Naive B cell (primary cell): ENCODE data around the gene MARCHF10. TPM values are rescaled to one million over a fixed set of nuclear protein-coding genes. Genes with fewer than 3 reads are reported as not detected.

ENCODE experiments used
- ATAC-seq, 2 donors: fragments of 150-1000 bp; cut with Tn5 transposase; 2 replicates each; pipeline ENCODE4 v1.10.0; 2021; ENCODE audit warnings: low read depth in 2 of 2, mild to moderate bottlenecking in 2 of 2, moderate library complexity in 2 of 2
- DNase-seq: peaks from one replicate; pipeline ENCODE4 v3.0.0; 2022
- H3K27ac Mint-ChIP-seq, 6 donors: one replicate each; pipeline ENCODE4 v1.8.0; 2020 to 2022; ENCODE audit warnings: mild to moderate bottlenecking in 6 of 6, mixed read lengths in 6 of 6, moderate library complexity in 5 of 6, inconsistent platforms in 2 of 6
- H3K27me3 Mint-ChIP-seq, 3 donors: one replicate each; pipeline ENCODE4 v1.8.0; 2021 to 2022; ENCODE audit warnings: mixed read lengths in 3 of 3, mild to moderate bottlenecking in 1 of 3
- H3K36me3 Mint-ChIP-seq, 2 donors: one replicate each; pipeline ENCODE4 v1.8.0; 2020 to 2022; ENCODE audit warnings: mixed read lengths in 2 of 2, inconsistent platforms in 1 of 2, mild to moderate bottlenecking in 1 of 2
- H3K4me1 Mint-ChIP-seq, 3 donors: one replicate each; pipeline ENCODE4 v1.8.0; 2020 to 2022; ENCODE audit warnings: mixed read lengths in 3 of 3, inconsistent platforms in 1 of 3, mild to moderate bottlenecking in 1 of 3, moderate library complexity in 1 of 3
- H3K4me3 Mint-ChIP-seq, 8 donors: one replicate each; pipeline ENCODE4 v1.8.0; 2020 to 2022; ENCODE audit warnings: mild to moderate bottlenecking in 8 of 8, mixed read lengths in 8 of 8, moderate library complexity in 8 of 8, inconsistent platforms in 2 of 8
- H3K9me3 Mint-ChIP-seq, 7 donors: one replicate each; pipeline ENCODE4 v1.8.0; 2020 to 2022; ENCODE audit warnings: mixed read lengths in 7 of 7, mild to moderate bottlenecking in 5 of 7, inconsistent platforms in 2 of 7, moderate library complexity in 1 of 7
- polyA plus RNA-seq, 6 donors: library from polyadenylated mRNA; unstranded; fragments of 300-500 nt; fragmentation: Illumina TruSeq; gene quantifications; one replicate each; pipeline ENCODE4 v1.2.3, GENCODE V29; 2021; ENCODE audit warnings: low read depth in 6 of 6

Gene MARCHF10
- polyA plus RNA-seq, 6 donors from 2014 or later: 0.21 to 0.27 TPM; not detected in 4

DNA sequence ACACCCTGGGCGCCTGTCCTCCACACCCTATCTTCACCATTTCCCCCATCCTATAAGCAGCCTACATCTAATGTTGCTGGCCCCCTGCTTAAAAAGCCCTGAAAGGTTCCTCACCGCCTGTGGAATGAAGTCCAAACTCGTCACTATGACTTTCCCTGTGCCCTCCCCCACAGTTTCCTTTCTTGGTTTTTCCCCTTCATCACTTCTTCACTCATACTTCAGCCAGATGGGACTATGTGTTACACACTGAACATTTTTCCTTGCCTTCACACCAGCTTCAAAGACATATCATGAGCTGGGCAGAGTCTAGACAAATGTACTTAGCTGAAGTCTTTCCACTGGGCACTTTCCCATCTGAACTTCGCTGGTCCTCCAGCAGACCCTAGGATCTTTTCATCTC lies 1.5 kb upstream of the MARCHF10 start:
- DNase-seq: no peak
- H3K4me1 Mint-ChIP-seq: peaks cover 4 to 10% (median 8%) of the 10 kb centered on the region in 3 donors
- peak overlapping the region in 3 of 8 donors; percentile 4 to 34 (median 30) for H3K4me3 Mint-ChIP-seq
- H3K27me3 Mint-ChIP-seq: peaks cover 4 to 23% (median 16%) of the 10 kb centered on the region in 3 donors
- peak overlapping the region in 2 of 6 donors; percentile 59 to 88 for H3K27ac Mint-ChIP-seq
- peaks cover 0 to 8% of the 10 kb centered on the region in 2 donors for H3K36me3 Mint-ChIP-seq
- H3K9me3 Mint-ChIP-seq: peaks cover 4 to 11% (median 8%) of the 10 kb centered on the region in 7 donors
- ATAC-seq: no peak

DNA sequence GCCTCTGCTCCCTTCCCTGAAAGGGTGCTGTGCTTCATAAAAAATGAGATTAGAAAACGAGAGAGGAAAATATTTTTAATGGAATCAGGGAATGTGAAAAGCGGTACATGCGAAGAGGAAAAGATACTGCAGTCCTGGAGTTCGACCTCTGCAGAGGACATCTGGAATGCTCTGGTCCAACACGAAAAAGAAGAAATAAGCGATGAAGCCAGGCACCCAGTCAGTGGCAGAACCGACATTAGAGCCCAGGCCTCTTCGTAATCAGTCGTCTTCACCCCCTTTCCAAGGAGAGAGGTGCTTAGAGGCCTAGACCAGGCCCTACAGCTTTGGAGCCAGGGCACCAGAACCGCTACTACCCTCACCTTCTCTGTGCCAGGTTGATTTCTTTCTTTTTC lies 459 bp upstream of the MARCHF10 start:
- ATAC-seq: no peak
- H3K27me3 Mint-ChIP-seq: peaks cover 4 to 28% (median 27%) of the 10 kb centered on the region in 3 donors
- H3K4me1 Mint-ChIP-seq: peaks cover 4 to 10% (median 8%) of the 10 kb centered on the region in 3 donors
- H3K36me3 Mint-ChIP-seq: no peaks in the 10 kb centered on the region
- peak overlapping the region in 5 of 8 donors; percentile 16 to 74 (median 41) for H3K4me3 Mint-ChIP-seq
- H3K27ac Mint-ChIP-seq: peak overlapping the region in 2 of 6 donors; percentile 14 to 40
- no peak for DNase-seq
- H3K9me3 Mint-ChIP-seq: peaks cover 0 to 4% (median 0%) of the 10 kb centered on the region in 7 donors

DNA sequence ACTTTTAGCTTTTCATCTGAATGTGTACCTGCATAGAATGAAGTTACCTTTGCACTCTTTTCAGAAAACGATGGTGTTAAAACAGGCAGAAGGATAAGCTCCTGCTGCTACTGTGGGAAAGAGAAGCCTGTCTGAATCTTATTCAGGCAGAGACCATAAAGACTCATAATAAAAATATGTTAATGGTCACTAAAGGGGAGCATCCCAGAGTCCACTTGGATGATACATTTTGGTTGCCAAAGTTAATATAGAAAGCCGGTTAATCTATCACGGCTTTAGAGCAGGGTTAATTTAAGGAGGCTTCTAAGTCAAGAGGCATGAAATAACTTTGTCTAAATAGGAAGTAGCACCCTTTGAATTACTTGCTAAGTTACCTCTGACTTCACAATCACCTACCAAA lies 2.9 kb downstream of the MARCHF10 start:
- no peak for DNase-seq
- no peak overlapping the region for H3K4me3 Mint-ChIP-seq
- H3K9me3 Mint-ChIP-seq: no peaks in the 10 kb centered on the region
- H3K4me1 Mint-ChIP-seq: peaks cover 8 to 14% (median 14%) of the 10 kb centered on the region in 3 donors
- H3K27me3 Mint-ChIP-seq: peaks cover 8 to 39% (median 32%) of the 10 kb centered on the region in 3 donors
- H3K27ac Mint-ChIP-seq: no peak overlapping the region
- no peak for ATAC-seq
- H3K36me3 Mint-ChIP-seq: no peaks in the 10 kb centered on the region

DNA sequence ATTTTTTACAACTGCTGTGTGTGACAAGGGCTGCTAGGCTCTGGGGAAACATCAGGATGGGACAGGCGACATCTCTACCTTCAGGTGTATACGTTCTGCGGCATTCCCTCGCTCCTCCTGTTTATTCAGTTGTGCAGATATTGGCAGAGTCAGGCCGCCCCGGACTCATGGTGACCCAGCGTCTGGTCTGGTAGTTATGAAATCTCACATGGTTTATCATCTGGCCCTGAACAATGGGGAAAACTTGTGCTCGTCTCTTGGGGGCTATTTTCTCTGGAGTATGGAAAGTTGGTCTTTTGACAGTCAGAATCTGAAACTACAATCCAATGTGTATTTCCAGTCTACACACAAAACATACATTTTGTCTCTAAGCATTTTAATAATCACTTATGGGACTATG lies 3.3 kb downstream of the MARCHF10 start:
- Mint-ChIP-seq H3K9me3 (no peaks in the 10 kb centered on the region), H3K36me3 (no peaks in the 10 kb centered on the region), H3K27me3 (peaks cover 10 to 39% (median 32%) of the 10 kb centered on the region in 3 donors), H3K27ac (peak overlapping the region in 1 of 6 donors; percentile 34), H3K4me3 (no peak overlapping the region), H3K4me1 (peaks cover 8 to 14% (median 14%) of the 10 kb centered on the region in 3 donors)
- ATAC-seq: no peak
- DNase-seq: no peak

DNA sequence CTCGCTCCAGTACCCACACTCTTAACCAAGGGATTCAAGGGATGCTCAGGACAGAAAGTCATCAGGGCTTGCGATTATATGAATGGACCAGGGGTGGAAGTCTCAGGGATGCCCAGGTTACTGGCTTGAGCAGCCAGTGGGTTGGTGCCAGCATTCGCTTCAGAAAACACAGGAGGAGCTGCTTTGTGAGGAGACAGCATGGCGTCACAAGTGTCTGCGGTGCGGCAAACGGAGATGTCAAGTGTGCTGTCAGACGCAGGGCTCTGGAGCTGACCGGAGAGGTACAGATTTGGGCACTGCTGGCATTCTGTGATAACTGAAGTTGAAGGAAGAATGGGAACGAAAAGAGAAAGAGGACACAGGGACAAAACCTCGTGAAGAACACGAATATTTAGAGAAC lies 4.1 kb downstream of the MARCHF10 start:
- ATAC-seq: no peak
- Mint-ChIP-seq H3K36me3 (no peaks in the 10 kb centered on the region), H3K27me3 (peaks cover 16 to 42% (median 37%) of the 10 kb centered on the region in 3 donors), H3K4me3 (peak overlapping the region in 1 of 8 donors; percentile 64), H3K9me3 (no peaks in the 10 kb centered on the region), H3K27ac (no peak overlapping the region), H3K4me1 (peaks cover 7 to 14% (median 8%) of the 10 kb centered on the region in 3 donors)
- no peak for DNase-seq

DNA sequence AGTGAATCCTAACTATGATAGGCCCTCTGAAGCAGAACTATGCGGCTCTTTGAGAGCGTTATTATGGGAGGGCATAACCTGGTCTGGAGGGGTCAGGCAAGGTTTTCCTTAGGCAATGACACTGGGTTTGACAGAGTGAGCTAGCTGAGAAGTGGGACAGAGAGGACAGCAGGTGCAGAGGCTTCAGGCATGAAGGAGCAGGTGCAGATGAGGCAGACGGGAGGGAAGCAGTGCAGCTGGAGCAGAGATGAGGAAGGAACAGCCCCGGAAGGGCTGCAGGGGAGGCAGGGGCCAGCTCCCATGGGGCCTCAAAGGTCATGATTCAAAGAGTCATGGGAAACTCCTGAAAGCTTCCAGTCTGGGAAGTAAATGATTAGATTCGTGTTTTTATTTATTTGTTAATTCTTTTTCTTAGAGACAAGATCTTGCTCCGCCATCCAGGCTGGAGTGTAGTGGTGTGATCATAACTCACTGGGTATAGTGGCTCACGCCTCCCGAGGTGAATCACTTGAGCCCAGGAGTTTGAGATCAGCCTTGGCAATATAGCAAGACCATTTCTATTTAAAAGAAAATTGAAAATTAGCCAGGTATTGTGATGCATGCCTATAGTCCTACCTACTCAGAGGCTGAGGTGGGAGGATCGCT lies 5.4 kb downstream of the MARCHF10 start:
- no peaks in the 10 kb centered on the region for H3K9me3 Mint-ChIP-seq
- no peaks in the 10 kb centered on the region for H3K36me3 Mint-ChIP-seq
- DNase-seq: no peak
- peak overlapping the region in 1 of 6 donors; percentile 5 for H3K27ac Mint-ChIP-seq
- peaks cover 5 to 12% (median 5%) of the 10 kb centered on the region in 3 donors for H3K4me1 Mint-ChIP-seq
- peaks cover 18 to 55% (median 39%) of the 10 kb centered on the region in 3 donors for H3K27me3 Mint-ChIP-seq
- H3K4me3 Mint-ChIP-seq: no peak overlapping the region
- ATAC-seq: no peak

DNA sequence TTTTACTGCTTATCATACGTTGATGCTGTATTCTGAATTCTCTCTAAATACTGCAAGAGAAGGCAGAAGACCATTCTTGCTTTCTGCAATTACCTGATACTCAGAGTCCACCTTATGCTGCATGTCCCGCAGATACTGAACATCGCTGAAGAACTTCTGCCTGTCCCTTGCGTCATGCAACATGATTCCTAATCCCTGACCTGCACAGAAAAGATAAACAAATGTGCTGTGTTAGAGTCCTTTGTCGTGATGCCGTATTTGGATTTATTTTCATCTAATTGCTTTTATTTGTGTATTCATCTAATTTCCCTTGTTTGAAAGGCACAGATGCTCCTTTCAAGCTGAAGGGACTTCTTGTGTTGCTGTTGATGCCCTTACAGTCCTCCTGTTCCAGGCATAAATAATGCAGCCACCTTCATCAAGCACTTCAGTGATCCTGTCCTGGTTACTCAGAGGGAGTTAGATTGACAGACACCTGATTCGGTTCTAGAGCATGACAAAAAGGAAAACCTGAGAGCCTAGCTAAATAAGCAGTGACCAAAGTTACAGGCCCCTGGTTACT lies 6.5 kb downstream of the MARCHF10 start:
- Mint-ChIP-seq H3K4me3 (no peak overlapping the region), H3K36me3 (no peaks in the 10 kb centered on the region), H3K27ac (no peak overlapping the region), H3K4me1 (peaks cover 3 to 6% (median 5%) of the 10 kb centered on the region in 3 donors), H3K9me3 (no peaks in the 10 kb centered on the region), H3K27me3 (peaks cover 21 to 50% (median 31%) of the 10 kb centered on the region in 3 donors)
- DNase-seq (no peak), ATAC-seq (no peak)

DNA sequence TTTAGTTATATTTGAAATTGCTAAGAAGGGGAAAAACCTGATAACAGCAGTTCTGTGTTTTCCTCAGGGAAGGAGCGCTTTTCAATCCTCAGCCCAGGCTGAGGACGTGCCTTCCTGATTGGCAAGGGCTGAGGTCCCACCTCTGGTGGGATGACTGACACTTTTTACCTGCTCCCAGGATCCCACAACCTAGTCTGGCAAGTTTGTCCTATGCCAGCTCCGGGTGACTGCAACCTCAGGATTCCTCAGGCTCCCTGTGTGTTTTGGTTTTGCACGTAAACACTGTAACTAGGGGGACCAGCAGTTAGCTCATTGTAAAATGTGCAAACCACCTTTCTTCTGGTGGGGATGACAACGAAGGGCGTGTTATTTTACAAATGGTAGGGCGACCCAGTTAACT lies 7.5 kb downstream of the MARCHF10 start:
- DNase-seq (no peak), ATAC-seq (no peak)
- Mint-ChIP-seq H3K27ac (no peak overlapping the region), H3K4me3 (no peak overlapping the region), H3K36me3 (no peaks in the 10 kb centered on the region), H3K27me3 (peaks cover 21 to 43% (median 27%) of the 10 kb centered on the region in 3 donors), H3K9me3 (no peaks in the 10 kb centered on the region), H3K4me1 (peaks cover 5 to 6% (median 6%) of the 10 kb centered on the region in 3 donors)

DNA sequence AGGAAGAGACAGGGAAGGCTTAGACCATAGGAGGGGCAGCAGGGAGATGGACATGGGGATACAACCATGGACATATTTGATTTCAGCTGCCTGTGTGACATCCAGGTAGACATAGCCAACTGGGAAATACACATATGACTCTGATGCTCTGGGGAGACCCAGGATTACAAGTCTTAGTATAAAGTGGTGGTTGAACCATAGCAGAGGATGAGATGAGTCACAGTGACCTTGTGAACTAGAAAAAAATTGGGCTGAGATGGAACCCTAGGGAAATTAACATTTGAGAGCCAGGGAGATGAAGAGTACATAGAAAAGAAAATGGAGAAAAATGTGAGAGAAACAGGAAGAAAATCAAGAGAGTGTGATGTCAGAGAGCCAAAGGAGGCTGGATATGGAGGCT lies 10.2 kb downstream of the MARCHF10 start:
- peaks cover 18 to 19% (median 19%) of the 10 kb centered on the region in 3 donors for H3K4me1 Mint-ChIP-seq
- peaks cover 0 to 9% of the 10 kb centered on the region in 2 donors for H3K36me3 Mint-ChIP-seq
- peak overlapping the region in 1 of 6 donors; percentile 2 for H3K27ac Mint-ChIP-seq
- H3K27me3 Mint-ChIP-seq: peaks cover 20 to 36% (median 21%) of the 10 kb centered on the region in 3 donors
- no peak for DNase-seq
- no peak for ATAC-seq
- peaks cover 0 to 8% (median 0%) of the 10 kb centered on the region in 7 donors for H3K9me3 Mint-ChIP-seq
- H3K4me3 Mint-ChIP-seq: no peak overlapping the region

DNA sequence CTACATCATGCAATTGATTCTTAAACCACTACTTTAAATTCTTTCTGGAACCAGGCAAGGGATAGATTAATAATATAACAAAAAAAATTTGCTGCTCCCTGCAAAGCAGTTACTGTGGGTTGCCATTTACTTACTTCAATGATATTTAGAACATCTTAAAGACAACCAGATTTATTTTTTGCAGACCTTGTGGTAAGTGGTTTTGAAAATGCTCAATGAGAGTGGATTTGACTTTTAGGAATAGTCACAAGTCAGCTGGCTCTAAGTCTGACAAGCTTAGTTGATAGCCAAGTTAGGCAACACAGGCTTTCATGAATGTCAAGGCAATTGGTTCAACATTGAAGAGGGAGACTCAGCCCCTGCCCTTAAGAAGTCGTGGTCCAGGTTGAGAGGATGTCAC lies 11.8 kb downstream of the MARCHF10 start:
- Mint-ChIP-seq H3K27me3 (peaks cover 16 to 27% (median 17%) of the 10 kb centered on the region in 3 donors), H3K4me3 (peak overlapping the region in 1 of 8 donors; percentile 7), H3K4me1 (peaks cover 14 to 17% (median 17%) of the 10 kb centered on the region in 3 donors), H3K27ac (peak overlapping the region in 1 of 6 donors; percentile 78), H3K9me3 (peaks cover 0 to 8% (median 0%) of the 10 kb centered on the region in 7 donors), H3K36me3 (peaks cover 0 to 9% of the 10 kb centered on the region in 2 donors)
- no peak for ATAC-seq
- DNase-seq: no peak

DNA sequence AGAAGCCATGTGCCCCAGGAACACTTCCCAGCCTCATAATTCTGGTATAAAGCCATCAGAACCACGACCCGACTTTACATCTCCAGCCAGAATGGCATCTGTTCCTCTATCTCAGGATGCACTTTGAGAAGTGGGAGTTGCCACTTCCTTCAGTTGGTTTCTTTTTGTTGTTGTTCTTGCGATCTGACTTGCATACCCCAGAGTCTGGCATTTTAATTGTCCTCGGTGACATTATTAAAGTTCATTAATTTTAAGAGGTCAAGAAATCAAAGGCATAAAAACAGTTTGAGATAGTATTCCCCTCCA lies 13.5 kb downstream of the MARCHF10 start:
- Mint-ChIP-seq H3K4me1 (peaks cover 14 to 20% (median 19%) of the 10 kb centered on the region in 3 donors), H3K4me3 (peak overlapping the region; percentile 1 to 89 (median 72)), H3K27ac (peak overlapping the region in 4 of 6 donors; percentile 0 to 81 (median 22)), H3K27me3 (peaks cover 16 to 27% (median 17%) of the 10 kb centered on the region in 3 donors), H3K36me3 (peaks cover 0 to 9% of the 10 kb centered on the region in 2 donors), H3K9me3 (peaks cover 0 to 8% (median 0%) of the 10 kb centered on the region in 7 donors)
- peak in 1 of 2 donors; percentile 41 for ATAC-seq
- DNase-seq: no peak

DNA sequence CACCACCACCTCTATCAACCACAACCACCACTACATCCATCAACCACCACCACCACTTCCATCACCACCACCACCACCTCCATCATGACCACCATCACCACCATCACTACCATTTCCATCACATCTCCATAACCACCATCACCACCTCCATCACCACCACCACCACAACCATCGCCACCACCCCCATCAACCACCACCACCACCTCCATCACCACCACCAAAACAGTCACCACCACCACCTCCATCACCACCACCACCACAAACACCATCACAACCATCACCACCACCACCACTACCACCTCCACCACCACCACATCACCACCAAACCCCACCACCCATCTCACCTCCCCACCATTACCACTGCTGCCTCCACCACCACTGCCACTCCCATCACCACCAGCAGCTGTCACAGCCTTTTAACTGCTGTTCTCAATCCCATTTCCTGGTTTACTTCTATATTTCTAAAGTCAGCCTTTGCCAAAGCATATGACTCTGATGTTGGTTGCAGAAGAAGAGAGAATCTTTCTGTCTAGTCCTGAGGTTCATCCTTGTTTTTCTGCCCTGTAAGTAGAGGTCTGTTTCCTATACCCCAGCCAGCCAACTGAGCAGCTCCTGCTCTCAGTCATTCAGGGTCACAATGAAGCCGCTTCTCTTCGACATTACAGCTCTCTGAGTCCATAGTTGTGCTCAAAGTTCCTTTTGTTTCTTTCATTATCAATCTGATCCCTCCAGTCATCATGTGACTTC lies 14.0 kb downstream of the MARCHF10 start:
- DNase-seq: no peak
- Mint-ChIP-seq H3K4me1 (peaks cover 14 to 20% (median 19%) of the 10 kb centered on the region in 3 donors), H3K9me3 (peaks cover 0 to 8% (median 0%) of the 10 kb centered on the region in 7 donors), H3K36me3 (peaks cover 0 to 9% of the 10 kb centered on the region in 2 donors), H3K27me3 (peaks cover 11 to 25% (median 16%) of the 10 kb centered on the region in 3 donors), H3K27ac (peak overlapping the region in 5 of 6 donors; percentile 0 to 81 (median 14)), H3K4me3 (peak overlapping the region; percentile 1 to 89 (median 72))
- no peak for ATAC-seq

DNA sequence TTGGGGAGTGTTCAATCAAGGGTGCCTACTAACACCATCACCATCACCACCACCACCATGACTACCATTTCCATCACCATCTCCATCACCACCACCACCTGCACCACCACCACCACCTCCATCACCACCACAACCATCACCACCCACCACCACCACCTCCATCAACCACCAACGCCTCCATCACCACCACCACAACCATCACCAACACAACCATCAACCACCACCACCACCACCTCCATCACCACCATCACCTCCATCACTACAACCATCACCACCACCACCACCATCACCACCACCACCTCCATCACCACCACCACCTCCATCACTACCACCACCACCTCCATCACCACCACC lies 15.7 kb downstream of the MARCHF10 start:
- Mint-ChIP-seq H3K27me3 (peaks cover 9 to 14% (median 13%) of the 10 kb centered on the region in 3 donors), H3K4me1 (peaks cover 14 to 20% (median 19%) of the 10 kb centered on the region in 3 donors), H3K9me3 (peaks cover 0 to 8% (median 0%) of the 10 kb centered on the region in 7 donors), H3K36me3 (peaks cover 0 to 9% of the 10 kb centered on the region in 2 donors), H3K4me3 (no peak overlapping the region), H3K27ac (no peak overlapping the region)
- DNase-seq (no peak), ATAC-seq (no peak)
